PC-9 (cell line): ENCODE measurements around the gene EDC3. TPM values are rescaled to one million over a fixed set of nuclear protein-coding genes. Genes with fewer than 3 reads are reported as not detected.

ENCODE experiments used
- BruUV-seq: library from RNA; stranded (reverse); fragments of 400-500 nt; replicated peaks from 2 replicates; lab custom pipeline; 2021; lab: Mats Ljungman, UMichigan
- CTCF ChIA-PET: fragments of 300-600 bp; sonication (Branson Sonifier 250); formaldehyde crosslinking; loops from one replicate; lab custom pipeline; 2022; ENCODE audit warnings: antibody characterized with exemption; lab: Charles Lee
- POLR2A ChIA-PET: fragments of 300-600 bp; sonication (Branson Sonifier 250); formaldehyde crosslinking; loops from one replicate; lab custom pipeline; 2022; ENCODE audit warnings: antibody characterized with exemption; ENCODE audit not compliant: unreplicated experiment; lab: Charles Lee
- DNase-seq, 2 experiments: peaks; one replicate each; pipeline versions ENCODE4 v3.0.0 to v3.0.0-alpha.2; 2015 to 2022; ENCODE audit warnings: mixed read lengths in 1 of 2
- H2AFZ ChIP-seq: fragments of 200-600 bp; sonication (generic); 2 replicates; pipeline ENCODE4 v1.8.1; 2017; ENCODE audit warnings: antibody characterized with exemption
- H3F3A ChIP-seq: fragments of 200-600 bp; sonication (generic); 2 replicates; pipeline ENCODE4 v1.8.1; 2017; ENCODE audit warnings: antibody characterized with exemption, mild to moderate bottlenecking, low read depth; ENCODE audit not compliant: insufficient read depth
- H3K27ac ChIP-seq: fragments of 200-600 bp; sonication (generic); 2 replicates; pipeline ENCODE4 v1.6.1; 2016; ENCODE audit warnings: mixed run types
- H3K27me3 ChIP-seq: fragments of 200-600 bp; sonication (generic); 2 replicates; pipeline ENCODE4 v1.6.1; 2016; ENCODE audit warnings: low read depth, mixed run types; ENCODE audit not compliant: insufficient read depth
- H3K36me3 ChIP-seq: fragments of 200-600 bp; sonication (generic); 2 replicates; pipeline ENCODE4 v1.6.1; 2016; ENCODE audit warnings: low read depth, mixed run types
- H3K4me1 ChIP-seq: fragments of 200-600 bp; sonication (generic); replicated peaks from 2 replicates; pipeline ENCODE4 v1.6.1; 2016; ENCODE audit warnings: mixed run types; ENCODE audit not compliant: insufficient read depth
- H3K4me2 ChIP-seq: fragments of 200-600 bp; sonication (generic); 2 replicates; pipeline ENCODE4 v1.6.1; 2017; ENCODE audit warnings: mixed run types
- H3K4me3 ChIP-seq: fragments of 200-600 bp; sonication (generic); 2 replicates; pipeline ENCODE4 v1.6.1; 2016; ENCODE audit warnings: mixed run types
- H3K79me2 ChIP-seq: fragments of 200-600 bp; sonication (generic); 2 replicates; pipeline ENCODE4 v1.6.1; 2017; ENCODE audit warnings: low read depth, mixed run types
- H3K9me2 ChIP-seq: fragments of 200-600 bp; sonication (generic); 2 replicates; pipeline ENCODE4 v1.8.1; 2017; ENCODE audit warnings: mild to moderate bottlenecking; ENCODE audit not compliant: insufficient read depth
- H3K9me3 ChIP-seq: fragments of 200-600 bp; sonication (generic); 2 replicates; pipeline ENCODE4 v1.8.1; 2016; ENCODE audit warnings: low read depth; ENCODE audit not compliant: insufficient read depth
- H4K20me1 ChIP-seq: fragments of 200-600 bp; sonication (generic); 2 replicates; pipeline ENCODE4 v1.8.1; 2017; ENCODE audit not compliant: insufficient read depth
- CTCF ChIP-seq: fragments of 200-600 bp; sonication (generic); conservative IDR thresholded peaks from 2 replicates; pipeline ENCODE4 v1.6.1; 2017; ENCODE audit warnings: mixed run types, antibody characterized with exemption, mild to moderate bottlenecking, moderate library complexity
- EZH2 ChIP-seq: fragments of 200-600 bp; sonication (generic); IDR thresholded peaks from 2 replicates; pipeline ENCODE4 v1.8.0; 2017; ENCODE audit warnings: antibody characterized with exemption, low read depth
- intact Hi-C: fragments of 100-400 bp; cut with micrococcal nuclease; formaldehyde crosslinking; loops from one replicate; pipeline ENCODE4 v1.10.0; 2022; ENCODE audit not compliant: unreplicated experiment
- total RNA-seq: library from RNA; stranded (reverse); gene quantifications from 2 replicates; pipeline ENCODE4 v1.2.3, GENCODE V29; 2021

Gene EDC3
- total RNA-seq, 1 experiment from 2014 or later: 46.3 TPM

GRCh38 chr15:74624020-74624602 is 71.7 kb downstream of the EDC3 start:
- Histone ChIP-seq H3K36me3 (peaks cover 14% of the 10 kb centered on the region; the same call in 1 of the 2 replicates), H3K9me2 (no peaks in the 10 kb centered on the region), H4K20me1 (peaks cover 63% of the 10 kb centered on the region), H3K4me3 (no peak overlapping the region), H3K4me2 (no peak overlapping the region), H3K4me1 (no peaks in the 10 kb centered on the region), H3K79me2 (peaks cover 25% of the 10 kb centered on the region), H3K27ac (no peak overlapping the region), H3K9me3 (no peaks in the 10 kb centered on the region), H3K27me3 (no peaks in the 10 kb centered on the region), H2AFZ (no peak overlapping the region), H3F3A (no peaks in the 10 kb centered on the region; the same call in 1 of the 2 replicates)
- CTCF ChIA-PET: no interaction called here
- DNase-seq: no peak
- TF ChIP-seq EZH2 (no peak), CTCF (no peak)
- BruUV-seq: no TSS peak
- POLR2A ChIA-PET: interaction anchor here (0.6 kb wide), 1 partner anchor 37 kb away, joined by 3 read pairs; no protein-coding TSS in a partner anchor
- intact Hi-C loops: no loop called here

GRCh38 chr15:74622758-74623157 is 73.1 kb downstream of the EDC3 start:
- Histone ChIP-seq H3K36me3 (peaks cover 11% of the 10 kb centered on the region; the same call in 1 of the 2 replicates), H3K9me2 (no peaks in the 10 kb centered on the region), H3K4me2 (no peak overlapping the region), H3K79me2 (peaks cover 38% of the 10 kb centered on the region), H2AFZ (no peak overlapping the region), H3K4me3 (no peak overlapping the region), H3K27ac (no peak overlapping the region), H4K20me1 (peaks cover 67% of the 10 kb centered on the region), H3K9me3 (no peaks in the 10 kb centered on the region), H3F3A (no peaks in the 10 kb centered on the region; the same call in 1 of the 2 replicates), H3K4me1 (0 out of 2 replicates have a peak, but pooled peaks cover under 1% of the 10 kb centered on the region), H3K27me3 (no peaks in the 10 kb centered on the region)
- ChIA-PET CTCF (no interaction called here), POLR2A (no interaction called here)
- DNase-seq: peak in 1 of 2 experiments; percentile 12
- BruUV-seq: no TSS peak
- intact Hi-C loops: no loop called here
- TF ChIP-seq EZH2 (no peak), CTCF (no peak)

GRCh38 chr15:74621936-74622335 is 73.9 kb downstream of the EDC3 start:
- DNase-seq: peak in 1 of 2 experiments; percentile 23
- no peak overlapping the region for H2AFZ ChIP-seq
- TF ChIP-seq EZH2: no peak
- no peak for TF ChIP-seq CTCF
- peaks cover 3% of the 10 kb centered on the region; the same call in 1 of the 2 replicates for H3F3A ChIP-seq
- H3K4me1 ChIP-seq: peaks cover 8% of the 10 kb centered on the region
- no peak overlapping the region for H3K4me3 ChIP-seq
- ChIA-PET POLR2A (no interaction called here), CTCF (interaction anchor here (0.6 kb wide), 1 partner anchor 57 kb away, joined by 6 read pairs; no protein-coding TSS in a partner anchor)
- H3K9me2 ChIP-seq: no peaks in the 10 kb centered on the region
- BruUV-seq: no TSS peak
- peaks cover 46% of the 10 kb centered on the region for H3K79me2 ChIP-seq
- no peaks in the 10 kb centered on the region for H3K27me3 ChIP-seq
- intact Hi-C loops: no loop called here
- H4K20me1 ChIP-seq: peaks cover 76% of the 10 kb centered on the region
- H3K4me2 ChIP-seq: no peak overlapping the region
- H3K27ac ChIP-seq: no peak overlapping the region
- no peaks in the 10 kb centered on the region for H3K9me3 ChIP-seq
- H3K36me3 ChIP-seq: peaks cover 11% of the 10 kb centered on the region; the same call in 1 of the 2 replicates
